HG03060 (cell line): ENCODE data around the gene BCAS3.
"Not testable (repeated sequence)": the region's sequence is repeated elsewhere in the genome, so short reads cannot be mapped to it uniquely, and the experiment has no call there.

Source experiments
- ATAC-seq: cut with Tn5 transposase; IDR thresholded peaks from one replicate; pipeline ENCODE4 v1.9.1; 2021; ENCODE audit warnings: low read depth, moderate number of reproducible peaks; ENCODE audit not compliant: unreplicated experiment

The BCAS3 gene

GRCh38 chr17:61338874-61339478 lies 661.3 kb downstream of the BCAS3 start:
- no peak for ATAC-seq

- ATAC-seq = no peak
Observed at GRCh38 chr17:61340431-61341209, 663.0 kb downstream of the BCAS3 start.

DNA sequence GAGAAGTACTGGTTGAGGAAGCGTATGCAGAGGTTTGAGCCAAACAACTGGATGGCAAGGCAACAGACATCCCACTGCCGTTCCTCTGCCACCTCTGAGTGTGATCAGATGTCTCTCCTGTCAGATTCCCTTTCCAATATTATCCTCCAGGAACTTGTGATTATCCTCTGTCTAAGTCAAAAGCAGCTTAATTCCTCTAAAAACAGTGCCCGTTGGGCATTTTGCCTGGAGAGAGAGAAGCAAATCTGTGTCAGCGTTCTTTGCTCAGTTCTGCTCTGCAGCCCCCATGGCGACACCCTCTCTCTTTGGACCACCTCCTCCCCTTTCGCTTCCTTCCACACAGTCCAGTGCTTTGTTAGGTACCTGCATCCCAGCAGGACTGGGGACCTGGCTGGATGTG lies 665.9 kb downstream of the BCAS3 start:
- ATAC-seq = no peak

DNA sequence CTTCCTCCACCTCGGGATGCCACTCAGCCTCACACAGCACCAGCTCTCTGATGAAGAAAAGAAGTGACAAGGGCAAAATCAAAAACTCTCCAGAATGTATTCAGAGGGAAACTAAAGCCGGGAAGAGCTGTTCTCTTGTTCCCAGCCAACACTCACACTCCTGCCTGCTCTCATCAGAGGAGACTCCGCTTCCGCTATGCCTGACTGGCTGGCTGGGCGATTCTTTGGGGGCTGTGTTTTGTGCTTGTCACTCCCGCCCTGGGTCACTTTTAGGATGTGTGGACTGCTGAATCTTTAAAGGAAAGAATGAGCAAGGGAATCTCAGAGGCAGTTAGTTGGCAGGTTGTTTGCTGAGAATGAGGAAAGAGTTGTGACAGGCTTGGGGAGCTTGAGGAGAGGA lies 667.4 kb downstream of the BCAS3 start:
- ATAC-seq = no peak

- ATAC-seq = no peak
Observed at GRCh38 chr17:61345825-61346666, 668.4 kb downstream of the BCAS3 start.

DNA sequence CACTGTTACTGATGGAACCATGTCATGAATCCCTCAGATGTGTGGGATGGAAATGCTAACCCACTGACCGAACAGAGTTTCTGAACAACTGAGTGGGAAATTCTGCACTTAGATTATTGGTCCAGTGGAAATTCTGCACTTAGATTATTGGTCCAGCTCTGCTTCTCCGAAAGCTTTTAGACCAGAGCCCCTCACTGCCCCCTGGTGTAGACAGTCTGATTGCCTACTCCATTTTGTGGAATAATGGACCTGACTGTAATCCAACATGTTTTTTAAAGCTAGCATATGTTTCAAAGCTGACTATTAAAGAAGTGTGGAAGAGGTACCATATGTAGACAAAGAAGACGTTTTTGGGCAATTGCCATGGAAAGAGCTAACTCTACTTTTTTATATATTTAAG lies 671.7 kb downstream of the BCAS3 start:
- ATAC-seq = no peak

- no peak for ATAC-seq
Observed at GRCh38 chr17:61351745-61352407, 674.2 kb downstream of the BCAS3 start.

GRCh38 chr17:61352408-61352770 lies 674.7 kb downstream of the BCAS3 start:
- no peak for ATAC-seq

GRCh38 chr17:61352781-61353491 lies 675.3 kb downstream of the BCAS3 start:
- ATAC-seq = no peak

GRCh38 chr17:61353615-61354014 lies 676.0 kb downstream of the BCAS3 start:
- no peak for ATAC-seq

- no peak for ATAC-seq
Observed at GRCh38 chr17:61354895-61355874, 677.5 kb downstream of the BCAS3 start.

DNA sequence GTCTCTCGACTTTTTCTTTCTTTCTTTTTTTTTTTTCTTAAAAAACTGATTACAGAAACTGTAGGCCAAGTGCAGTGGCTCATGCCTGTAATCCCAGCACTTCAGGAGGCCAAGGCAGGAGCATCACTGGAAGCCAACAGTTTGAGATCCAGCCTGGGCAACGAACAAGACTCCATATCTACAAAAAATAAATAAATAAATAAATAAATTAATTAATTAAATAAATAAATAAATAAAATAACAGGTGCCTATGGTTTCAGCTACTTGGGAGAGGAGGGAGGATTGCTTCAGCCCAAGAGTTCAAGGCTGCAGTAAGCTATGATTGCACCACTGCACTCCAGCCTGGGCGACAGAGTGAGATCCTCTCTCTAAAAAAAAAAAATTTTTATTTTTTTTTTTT lies 679.4 kb downstream of the BCAS3 start:
- not testable (repeated sequence) for ATAC-seq

DNA sequence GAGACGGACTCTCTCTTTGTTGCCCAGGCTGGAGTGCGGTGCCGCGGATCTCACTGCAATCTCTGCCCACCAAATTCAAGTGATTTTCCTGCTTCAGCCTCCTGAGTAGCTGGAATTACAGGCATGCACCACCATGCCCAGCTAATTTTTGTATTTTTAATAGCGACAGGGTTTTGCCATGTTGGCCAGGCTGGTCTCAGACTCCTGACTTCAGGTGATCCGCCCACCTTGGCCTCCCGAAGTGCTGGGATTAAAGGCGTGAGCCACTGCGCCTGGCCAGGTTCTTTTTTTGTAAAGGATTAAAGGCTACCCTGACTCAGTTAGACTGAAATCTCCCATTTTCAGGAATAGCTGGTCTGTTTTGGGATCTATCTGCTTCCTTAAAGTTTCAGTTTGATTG lies 681.9 kb downstream of the BCAS3 start:
- ATAC-seq = not testable (repeated sequence)

- ATAC-seq = no peak
Observed at GRCh38 chr17:61360318-61360943, 682.8 kb downstream of the BCAS3 start.

DNA sequence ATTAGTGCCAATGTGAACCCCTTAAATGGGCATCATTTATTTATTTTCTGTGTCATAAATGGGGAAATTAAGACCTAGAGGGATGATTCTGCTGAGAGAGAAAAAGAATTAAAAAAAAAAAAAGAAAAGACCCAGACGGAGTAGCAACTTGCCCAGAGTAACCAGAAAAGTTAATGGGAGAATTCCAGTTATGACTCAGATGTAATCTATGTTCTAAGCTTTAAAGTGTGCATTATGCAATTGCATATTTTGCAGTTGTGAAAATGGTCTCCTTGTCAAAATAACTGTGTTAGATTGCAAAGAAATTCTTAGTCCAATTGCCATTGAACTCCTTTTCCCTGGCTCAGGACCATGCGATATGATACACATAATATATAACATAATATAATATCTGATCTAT lies 683.4 kb downstream of the BCAS3 start:
- no peak for ATAC-seq

DNA sequence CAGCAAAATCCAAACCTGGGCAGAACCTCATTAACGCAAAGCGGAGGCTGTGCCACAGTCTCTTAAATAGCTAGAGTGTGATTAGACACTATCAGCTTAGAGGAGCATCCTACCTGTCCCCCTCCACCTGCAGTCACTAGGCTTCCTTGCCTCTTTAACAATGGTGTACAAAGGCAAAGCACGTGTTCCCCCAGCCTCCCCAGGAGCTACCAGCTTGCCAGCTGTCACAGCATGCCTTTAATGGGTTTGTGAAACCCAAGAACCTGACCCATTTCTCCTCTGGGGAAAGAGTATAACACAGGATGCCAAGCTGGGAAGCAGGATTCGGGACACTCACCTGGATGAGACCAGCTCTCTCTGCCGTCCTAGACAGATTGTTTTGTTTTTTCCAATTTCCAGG lies 684.7 kb downstream of the BCAS3 start:
- ATAC-seq = no peak

DNA sequence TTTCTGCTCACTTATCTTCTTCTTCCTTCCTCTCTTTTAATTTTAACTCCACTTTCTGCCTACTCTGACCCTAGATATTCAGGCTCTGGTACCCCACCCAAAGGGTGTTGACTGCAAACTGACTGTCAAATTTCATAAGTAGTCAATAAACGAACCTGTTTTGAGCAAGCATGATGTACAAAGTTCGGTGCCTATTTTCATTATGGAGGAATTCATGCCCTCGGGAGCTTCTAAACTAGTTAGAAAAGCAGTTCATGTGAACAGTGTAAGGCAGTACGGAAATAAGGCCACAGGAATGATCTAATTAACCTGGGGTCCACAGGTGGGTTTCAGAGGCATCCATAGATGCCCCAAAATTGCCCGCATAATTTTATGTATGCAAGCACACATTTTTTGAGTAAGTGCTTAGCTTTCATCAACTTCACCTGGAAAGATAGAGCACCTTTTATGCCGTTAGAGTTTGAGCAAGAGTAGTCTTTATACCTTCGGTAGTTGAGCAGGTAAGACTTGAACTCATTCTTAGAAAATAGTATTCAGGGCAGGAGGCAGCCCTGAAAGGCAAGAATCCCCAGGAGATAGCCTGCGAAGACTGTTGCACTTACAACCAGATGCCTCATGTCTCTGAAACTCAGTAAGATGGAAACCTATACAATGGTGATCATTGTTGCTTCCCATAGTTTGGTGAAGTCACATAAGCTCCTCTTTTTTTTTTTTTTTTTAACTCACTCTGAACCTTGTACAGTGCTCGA lies 685.4 kb downstream of the BCAS3 start:
- ATAC-seq = no peak
